ENCODE measurements around the gene SCLY. TPM values are rescaled to one million over a fixed set of nuclear protein-coding genes. Genes with fewer than 3 reads are reported as not detected.

SCLY gene
- total and polyA plus RNA-seq, 2 of the 13 experiments (the other 11 are each of a cell fraction or from before 2014, with no cell fraction given): 27.9 to 38.6 TPM

- TF ChIP-seq ZNF740 (CRISPR knock-in tag; IDR thresholded peaks at IDR 0.05): 0 out of 2 replicates have a peak, but pooled peaks have one; percentile 53
- no peak for TF ChIP-seq FOXP1 (IDR thresholded peaks at IDR 0.05)
- TF ChIP-seq FOXP1 (CRISPR knock-in tag; IDR thresholded peaks at IDR 0.05): no peak; the same call in 1 of the 2 replicates
- TF ChIP-seq LRRFIP1 (CRISPR knock-in tag; conservative IDR thresholded peaks at IDR 0.05): no peak
- peak; percentile 92 for TF ChIP-seq ZNF263 (CRISPR knock-in tag; IDR thresholded peaks at IDR 0.05)
- TF ChIP-seq IKZF1 (IDR thresholded peaks at IDR 0.05): no peak
- no peak for TF ChIP-seq AKAP8 (CRISPR knock-in tag; IDR thresholded peaks at IDR 0.05)
- TF ChIP-seq FOXO4 (CRISPR knock-in tag; conservative IDR thresholded peaks at IDR 0.05): no peak
- TF ChIP-seq RXRA (CRISPR knock-in tag; IDR thresholded peaks at IDR 0.05): peak; percentile 89
- TF ChIP-seq ZNF776 (CRISPR knock-in tag; IDR thresholded peaks at IDR 0.05): no peak
- TF ChIP-seq ZSCAN31 (CRISPR knock-in tag; IDR thresholded peaks at IDR 0.05; ENCODE audit: low read depth): no peak
- no peak for TF ChIP-seq ARID3A (IDR thresholded peaks at IDR 0.05; ENCODE audit: low read depth, low read length)
- TF ChIP-seq ZBTB7B (CRISPR knock-in tag; IDR thresholded peaks at IDR 0.05): peak; percentile 88
- TF ChIP-seq CEBPG (CRISPR knock-in tag; IDR thresholded peaks at IDR 0.05): no peak
- TF ChIP-seq BHLHE40 (IDR thresholded peaks at IDR 0.05; ENCODE audit: low read length): peak; percentile 90
- TF ChIP-seq ZSCAN12 (CRISPR knock-in tag; IDR thresholded peaks at IDR 0.05): no peak
- no peak for TF ChIP-seq PAF1 (CRISPR knock-in tag; IDR thresholded peaks at IDR 0.05)
- no peak for TF ChIP-seq MATR3 (CRISPR knock-in tag; IDR thresholded peaks at IDR 0.05)
- no peak for TF ChIP-seq RBM22 (optimal IDR thresholded peaks at IDR 0.05; ENCODE audit: low read length)
- TF ChIP-seq ZNF720 (CRISPR knock-in tag; IDR thresholded peaks at IDR 0.05): no peak
- TF ChIP-seq ZNF567 (CRISPR knock-in tag; IDR thresholded peaks at IDR 0.05; ENCODE audit: borderline replicate concordance): no peak
- no peak for TF ChIP-seq ZNF780A (CRISPR knock-in tag; IDR thresholded peaks at IDR 0.05)
- peak; percentile 47; the same call in 1 of the 2 replicates for TF ChIP-seq TOE1 (CRISPR knock-in tag; IDR thresholded peaks at IDR 0.05)
- no peak for TF ChIP-seq TRIM24 (CRISPR knock-in tag; IDR thresholded peaks at IDR 0.05)
- 0 out of 2 replicates have a peak, but pooled peaks have one; percentile 47 for TF ChIP-seq ZNF724P (CRISPR knock-in tag; IDR thresholded peaks at IDR 0.05; ENCODE audit: borderline replicate concordance)
- peak; percentile 9 for TF ChIP-seq TEAD3 (CRISPR knock-in tag; optimal IDR thresholded peaks at IDR 0.05; ENCODE audit: borderline replicate concordance)
- peak; percentile 87; the same call in 1 of the 2 replicates for TF ChIP-seq PAX8 (CRISPR knock-in tag; IDR thresholded peaks at IDR 0.05; ENCODE audit: borderline replicate concordance)
- TF ChIP-seq ZMYM3 (CRISPR knock-in tag; IDR thresholded peaks at IDR 0.05): peak; percentile 66; the same call in 1 of the 2 replicates
These were observed 47.0 kb downstream of the SCLY start (continued) for GRCh38 chr2:238107525-238108422.
